ENCODE data around the gene ABCG2. TPM values are rescaled to one million over a fixed set of nuclear protein-coding genes. Genes with fewer than 3 reads are reported as not detected.

ABCG2 gene
- total RNA-seq, 2 donors from 2014 or later = 12.3 to 15.3 TPM

DNA sequence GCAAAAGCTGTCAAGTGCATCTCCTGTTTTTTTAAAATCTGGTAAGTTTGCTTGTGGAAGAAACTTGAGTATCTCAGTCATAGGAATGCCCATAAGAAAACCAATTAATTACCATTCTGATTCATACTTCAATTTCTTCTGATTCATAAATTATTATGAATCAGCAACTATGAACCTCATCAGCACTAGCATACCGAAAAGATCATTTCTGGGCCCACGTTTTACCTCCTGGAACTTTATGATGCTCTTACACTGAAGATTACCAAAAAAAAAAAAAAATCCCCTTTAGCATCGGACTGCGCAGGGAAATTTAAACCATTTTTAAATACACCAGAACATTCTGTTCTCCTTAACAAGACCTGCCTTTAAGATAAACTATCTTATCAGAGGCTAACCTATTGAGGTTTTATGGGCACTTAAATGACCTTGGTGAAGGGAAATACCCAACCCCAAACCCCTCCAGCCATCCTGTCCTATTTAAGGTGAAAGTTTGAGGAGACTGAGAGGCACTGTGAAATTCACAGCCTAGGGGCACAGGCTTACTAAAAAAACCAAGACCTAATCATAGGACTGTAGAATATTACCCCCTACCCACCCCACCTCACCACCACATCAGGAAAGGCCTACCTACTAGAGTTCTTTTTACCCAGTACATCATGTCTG lies 38.2 kb upstream of the ABCG2 start:
- Histone ChIP-seq H3K9me3 (no peaks in the 10 kb centered on the region), H3K4me1 (replicated peaks) (no peaks in the 10 kb centered on the region), H3K36me3 (no peaks in the 10 kb centered on the region), H3K4me3 (no peak overlapping the region), H3K27me3 (replicated peaks; ENCODE audit: insufficient read depth) (no peaks in the 10 kb centered on the region), H3K27ac (no peak overlapping the region)
- WGBS = 62% methylated on average over 4 of the region's 4 CpGs
- intact Hi-C loops (cut with DNase I) = no loop called here
- TF ChIP-seq POLR2AphosphoS5 (IDR thresholded peaks at IDR 0.05) (no peak), POLR2A (IDR thresholded peaks at IDR 0.05) (no peak)
- TF ChIP-seq, protein P1, sequence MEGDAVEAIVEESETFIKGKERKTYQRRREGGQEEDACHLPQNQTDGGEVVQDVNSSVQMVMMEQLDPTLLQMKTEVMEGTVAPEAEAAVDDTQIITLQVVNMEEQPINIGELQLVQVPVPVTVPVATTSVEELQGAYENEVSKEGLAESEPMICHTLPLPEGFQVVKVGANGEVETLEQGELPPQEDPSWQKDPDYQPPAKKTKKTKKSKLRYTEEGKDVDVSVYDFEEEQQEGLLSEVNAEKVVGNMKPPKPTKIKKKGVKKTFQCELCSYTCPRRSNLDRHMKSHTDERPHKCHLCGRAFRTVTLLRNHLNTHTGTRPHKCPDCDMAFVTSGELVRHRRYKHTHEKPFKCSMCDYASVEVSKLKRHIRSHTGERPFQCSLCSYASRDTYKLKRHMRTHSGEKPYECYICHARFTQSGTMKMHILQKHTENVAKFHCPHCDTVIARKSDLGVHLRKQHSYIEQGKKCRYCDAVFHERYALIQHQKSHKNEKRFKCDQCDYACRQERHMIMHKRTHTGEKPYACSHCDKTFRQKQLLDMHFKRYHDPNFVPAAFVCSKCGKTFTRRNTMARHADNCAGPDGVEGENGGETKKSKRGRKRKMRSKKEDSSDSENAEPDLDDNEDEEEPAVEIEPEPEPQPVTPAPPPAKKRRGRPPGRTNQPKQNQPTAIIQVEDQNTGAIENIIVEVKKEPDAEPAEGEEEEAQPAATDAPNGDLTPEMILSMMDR (IDR thresholded peaks at IDR 0.05) = no peak
- no peak for DNase-seq (ENCODE audit: low spot score)

DNA sequence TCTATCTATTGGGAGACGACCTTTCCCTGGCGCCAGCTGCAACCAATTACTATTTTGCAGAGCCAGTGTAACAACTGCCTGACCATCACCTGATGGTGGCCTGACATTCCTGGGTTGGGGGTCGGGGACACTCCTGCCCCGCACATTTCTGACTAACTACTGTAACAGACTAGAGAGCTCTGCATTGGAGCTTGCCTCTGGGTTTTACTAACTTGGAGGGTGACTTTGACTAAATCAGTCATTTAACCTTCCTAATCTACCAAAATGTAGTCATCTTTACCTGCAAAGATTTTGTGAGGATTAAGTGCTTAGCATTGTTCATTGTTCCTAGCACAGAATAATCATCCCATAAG lies 37.5 kb upstream of the ABCG2 start:
- H3K36me3 ChIP-seq = no peaks in the 10 kb centered on the region
- TF ChIP-seq POLR2AphosphoS5 (IDR thresholded peaks at IDR 0.05) (no peak), POLR2A (IDR thresholded peaks at IDR 0.05) (no peak)
- TF ChIP-seq, protein P1 (IDR thresholded peaks at IDR 0.05) = no peak
- 63% methylated on average over 4 of the region's 4 CpGs for WGBS

DNA sequence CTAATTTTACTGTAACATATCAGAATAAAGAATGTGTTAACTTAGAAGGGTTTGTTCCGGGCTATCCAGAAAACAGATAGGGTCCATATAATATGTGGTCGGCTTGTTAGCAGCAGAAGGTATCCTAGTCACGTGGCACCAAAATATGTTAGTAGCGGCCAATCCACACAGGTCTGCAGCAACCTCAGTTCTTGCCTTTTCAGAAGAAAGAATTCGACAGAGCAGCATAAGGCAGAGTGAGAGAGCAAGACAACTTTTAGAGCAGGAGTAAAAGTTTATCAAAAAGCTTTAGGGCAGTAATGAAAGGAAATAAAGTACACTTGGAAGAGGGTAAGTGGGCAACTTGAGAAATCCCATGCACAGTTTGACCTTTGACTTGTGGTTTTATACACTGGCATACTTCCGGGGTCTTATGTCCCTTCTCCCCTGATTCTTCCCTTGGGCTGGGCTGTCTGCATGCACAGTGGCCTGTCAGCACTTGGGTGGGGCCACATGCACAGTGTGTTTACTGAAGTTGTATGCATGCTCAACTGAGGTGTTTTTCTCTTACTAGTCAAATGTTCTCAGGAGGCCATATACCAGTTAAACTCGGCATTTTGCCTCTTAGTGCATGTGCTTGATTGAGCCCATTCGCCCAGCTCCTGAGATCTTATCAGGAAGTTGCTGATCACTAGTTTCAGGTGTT lies 37.0 kb upstream of the ABCG2 start:
- intact Hi-C loops (cut with DNase I) = no loop called here
- no peaks in the 10 kb centered on the region for H3K4me1 ChIP-seq (replicated peaks)
- H3K27me3 ChIP-seq (replicated peaks; ENCODE audit: insufficient read depth) = no peaks in the 10 kb centered on the region
- no peak overlapping the region for H3K27ac ChIP-seq
- 81% methylated on average over 8 of the region's 8 CpGs for WGBS
- no peaks in the 10 kb centered on the region for H3K9me3 ChIP-seq
- TF ChIP-seq POLR2AphosphoS5 (IDR thresholded peaks at IDR 0.05) (no peak), POLR2A (IDR thresholded peaks at IDR 0.05) (no peak)
- TF ChIP-seq, protein P1 (IDR thresholded peaks at IDR 0.05) = no peak
- no peak for DNase-seq (ENCODE audit: low spot score)
- H3K4me3 ChIP-seq = no peak overlapping the region
- no peaks in the 10 kb centered on the region for H3K36me3 ChIP-seq

More for the DNA sequence above, 37.5 kb upstream of the ABCG2 start:
- Histone ChIP-seq H3K27ac (no peak overlapping the region), H3K9me3 (no peaks in the 10 kb centered on the region), H3K27me3 (replicated peaks; ENCODE audit: insufficient read depth) (no peaks in the 10 kb centered on the region), H3K4me1 (replicated peaks) (no peaks in the 10 kb centered on the region), H3K4me3 (no peak overlapping the region)
- no peak for DNase-seq (ENCODE audit: low spot score)
- intact Hi-C loops (cut with DNase I) = no loop called here

DNA sequence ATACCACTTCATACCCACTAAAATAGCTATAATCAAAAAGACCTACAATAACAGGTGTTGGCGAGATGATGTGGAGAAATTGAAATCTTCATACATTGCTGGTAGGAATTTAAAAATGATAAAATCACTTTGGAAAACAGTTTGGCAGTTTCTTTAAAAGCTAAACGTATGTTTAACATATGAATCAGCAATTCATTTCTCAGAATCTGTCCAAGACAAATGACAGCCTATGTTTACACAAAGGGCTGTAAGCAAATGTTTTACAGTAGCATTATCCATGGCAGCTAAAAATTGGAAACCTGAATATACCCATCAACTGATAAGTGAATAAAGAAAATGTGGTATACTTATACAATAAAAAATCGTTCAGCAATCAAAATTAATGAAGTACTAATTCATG lies 33.0 kb upstream of the ABCG2 start:
- no peak for TF ChIP-seq POLR2AphosphoS5 (IDR thresholded peaks at IDR 0.05)
- TF ChIP-seq, protein P1 (IDR thresholded peaks at IDR 0.05) = no peak
- no peak for TF ChIP-seq POLR2A (IDR thresholded peaks at IDR 0.05)
- 63% methylated on average over 3 of the region's 3 CpGs for WGBS
- Histone ChIP-seq H3K36me3 (no peaks in the 10 kb centered on the region), H3K4me3 (no peak overlapping the region), H3K27ac (no peak overlapping the region), H3K9me3 (no peaks in the 10 kb centered on the region), H3K4me1 (replicated peaks) (no peaks in the 10 kb centered on the region), H3K27me3 (replicated peaks; ENCODE audit: insufficient read depth) (no peaks in the 10 kb centered on the region)
- DNase-seq (ENCODE audit: low spot score) = no peak
- intact Hi-C loops (cut with DNase I) = no loop called here

Measured in prostate gland (tissue), 2 donors.